ENCODE data around the gene ZNF423. TPM values are rescaled to one million over a fixed set of nuclear protein-coding genes. Genes with fewer than 3 reads are reported as not detected.

Gene ZNF423
- total and polyA plus RNA-seq, 9 of the 15 experiments (the other 6 are each of a cell fraction or from before 2014, with no cell fraction given): not detected

DNA sequence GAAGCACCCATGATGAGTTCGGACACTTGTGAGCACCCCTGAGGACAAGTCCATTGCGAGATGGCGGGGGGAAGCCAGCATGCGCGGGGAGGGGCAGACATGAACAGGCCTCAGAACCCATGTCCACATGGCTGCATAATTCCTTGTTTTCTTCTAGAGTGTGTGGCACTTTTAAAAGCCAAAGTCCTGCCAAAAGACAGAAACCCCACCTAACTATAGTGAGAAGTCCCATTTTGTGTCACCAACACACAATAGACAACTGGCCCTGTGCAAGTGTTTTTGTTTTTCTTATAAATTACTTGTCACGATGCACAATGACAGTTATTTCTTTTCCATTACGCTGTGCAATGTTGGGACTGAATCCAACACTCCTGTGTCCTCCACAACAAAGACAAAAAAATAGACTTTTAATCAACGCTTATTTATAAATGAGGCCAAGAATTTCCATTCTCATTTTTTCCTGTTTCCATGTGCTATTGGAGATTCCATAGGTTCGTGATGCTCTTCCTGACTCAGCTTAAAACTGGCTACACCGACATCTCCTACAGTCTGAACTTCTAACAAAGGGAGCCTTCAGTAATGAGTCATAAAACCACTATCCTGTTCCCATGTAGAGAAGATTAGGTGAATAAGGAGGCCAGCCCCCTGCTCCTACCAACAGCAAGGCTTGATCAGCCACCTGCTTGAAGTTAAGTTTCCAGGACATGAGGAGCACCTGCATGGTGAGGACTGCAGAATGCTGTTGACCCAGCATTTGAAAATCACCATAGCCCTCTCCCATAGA, 98.9 kb downstream of the ZNF423 start (continued):
- TF ChIP-seq FOXP4 (CRISPR knock-in tag; IDR thresholded peaks at IDR 0.05; ENCODE audit: borderline replicate concordance): no peak
- no peak for TF ChIP-seq BDP1 (IDR thresholded peaks at IDR 0.05; ENCODE audit: insufficient read depth, insufficient read length)
- TF ChIP-seq NONO (IDR thresholded peaks at IDR 0.05; ENCODE audit: low read depth in 2 of 2, low read length in 1 of 2): no peak
- TF ChIP-seq CBX2 (IDR thresholded peaks at IDR 0.05; ENCODE audit: insufficient read depth, low read length, poor library complexity, severe bottlenecking): no peak
- TF ChIP-seq MAFG (tag; conservative IDR thresholded peaks at IDR 0.05): 0 out of 2 replicates have a peak, but pooled peaks have one; percentile 16

- no peak overlapping the region for H3K4me2 ChIP-seq (ENCODE audit: insufficient read depth, low read length)
- no peak for ATAC-seq
- no peak overlapping the region for H3K27ac ChIP-seq (ENCODE audit: extremely low read depth, low read depth, low read length)
- no peak overlapping the region for H3K9ac ChIP-seq (ENCODE audit: insufficient read depth in 1 of 2, low read depth in 2 of 2, low read length in 2 of 2)
- no TSS peak for BruUV-seq (replicated peaks)
- TF ChIP-seq SETDB1 (IDR thresholded peaks at IDR 0.05; ENCODE audit: low read length) (no peak), SMARCA5 (IDR thresholded peaks at IDR 0.05) (no peak), GTF2B (IDR thresholded peaks at IDR 0.05; ENCODE audit: extremely low read depth, insufficient read length) (no peak), FOXK1 (CRISPR knock-in tag; IDR thresholded peaks at IDR 0.05; ENCODE audit: borderline replicate concordance) (no peak), ZFP36 (IDR thresholded peaks at IDR 0.05; ENCODE audit: low read depth, low read length, partially characterized antibody) (no peak), DDX20 (tag; IDR thresholded peaks at IDR 0.05; ENCODE audit: low read depth) (no peak), ZNF766 (CRISPR knock-in tag; conservative IDR thresholded peaks at IDR 0.05) (no peak)
- TF ChIP-seq, protein P1, sequence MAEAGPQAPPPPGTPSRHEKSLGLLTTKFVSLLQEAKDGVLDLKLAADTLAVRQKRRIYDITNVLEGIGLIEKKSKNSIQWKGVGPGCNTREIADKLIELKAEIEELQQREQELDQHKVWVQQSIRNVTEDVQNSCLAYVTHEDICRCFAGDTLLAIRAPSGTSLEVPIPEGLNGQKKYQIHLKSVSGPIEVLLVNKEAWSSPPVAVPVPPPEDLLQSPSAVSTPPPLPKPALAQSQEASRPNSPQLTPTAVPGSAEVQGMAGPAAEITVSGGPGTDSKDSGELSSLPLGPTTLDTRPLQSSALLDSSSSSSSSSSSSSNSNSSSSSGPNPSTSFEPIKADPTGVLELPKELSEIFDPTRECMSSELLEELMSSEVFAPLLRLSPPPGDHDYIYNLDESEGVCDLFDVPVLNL (CRISPR knock-in tag; IDR thresholded peaks at IDR 0.05; ENCODE audit: low read depth): no peak
- no peak for FAIRE-seq
- ChIA-PET POLR2A (interaction anchor here (0.5 to 0.7 kb wide), 2 partner anchors 18 to 86 kb away, joined by 3 to 5 read pairs; no protein-coding TSS in a partner anchor), CTCF (ENCODE audit: low intra/inter-chr PET ratio) (no interaction called here)
- no peak overlapping the region for H2AFZ ChIP-seq (ENCODE audit: low read depth, low read length)
- DNase-seq (ENCODE audit: extremely low read depth in 1 of 4, low spot score in 3 of 4): no peak
- intact Hi-C loops (cut with micrococcal nuclease): no loop called here
- no peaks in the 10 kb centered on the region for H3K9me3 ChIP-seq (replicated peaks; ENCODE audit: control insufficient read depth, insufficient read depth, low read depth, low read length)
- H3K4me3 ChIP-seq: no peak overlapping the region
- H3K27me3 ChIP-seq (ENCODE audit: control insufficient read depth in 2 of 2, insufficient read depth in 2 of 2, low read length in 2 of 2): peaks cover 11 to 63% of the 10 kb centered on the region in 2 experiments; a peak in 3 of 5 replicates
- 0 out of 2 replicates have a peak, but pooled peaks cover 3% of the 10 kb centered on the region for H4K20me1 ChIP-seq (replicated peaks; ENCODE audit: control insufficient read depth, insufficient read depth, low read length)
- in situ Hi-C loops (cut with MboI): no loop called here
- WGBS (ENCODE audit: insufficient coverage, low coverage, missing lambda C conversion rate): 2% methylated on average over 13 of the region's 13 CpGs
- H3K9me1 ChIP-seq (ENCODE audit: control insufficient read depth, insufficient read depth, low read length): no peaks in the 10 kb centered on the region
- H3K79me2 ChIP-seq (ENCODE audit: control insufficient read depth, insufficient read depth, low read length): no peaks in the 10 kb centered on the region
- H3K4me1 ChIP-seq (replicated peaks in 1 of 2; ENCODE audit: control insufficient read depth in 2 of 2, insufficient read depth in 2 of 2, low read length in 2 of 2): no peaks in the 10 kb centered on the region; a peak in 1 of 5 replicates
- H3K36me3 ChIP-seq (ENCODE audit: control insufficient read depth, insufficient read depth, low read length): no peaks in the 10 kb centered on the region
Observed at GRCh38 chr16:49755716-49756505, 100.0 kb downstream of the ZNF423 start.
